HEK293 (cell line): ENCODE results near the gene ZNF234.

Source experiments
- CTCF ChIA-PET: fragments of 350-600 bp; formaldehyde crosslinking; extraction: SDS; loops from one replicate; lab custom pipeline; 2021; ENCODE audit warnings: antibody characterized with exemption; lab: Yijun Ruan, JAX
- POLR2A ChIA-PET: fragments of 300-600 bp; formaldehyde crosslinking; extraction: SDS; loops from one replicate; lab custom pipeline; 2020; ENCODE audit warnings: antibody characterized with exemption, inconsistent platforms; lab: Yijun Ruan, JAX
- H3K27ac ChIP-seq: fragments of 200-500 bp; sonication (Bioruptor generic); 2 replicates; pipeline ENCODE4 v1.5.1; 2014; ENCODE audit warnings: low read depth, low read length, control low read depth, inconsistent platforms; ENCODE audit errors: extremely low read depth
- H3K36me3 ChIP-seq, 2 experiments: fragments of 200-500 bp in 1 of 2; sonication (Bioruptor generic) in 1 of 2; 1 replicate in 1 of 2; 2 replicates in 1 of 2; pipeline ENCODE4 v1.5.1; 2014 to 2017; ENCODE audit warnings: inconsistent platforms in 2 of 2, low read length in 2 of 2; ENCODE audit not compliant: control insufficient read depth in 2 of 2, insufficient read depth in 1 of 2
- H3K4me1 ChIP-seq: fragments of 200-500 bp; sonication (Bioruptor generic); 2 replicates; pipeline ENCODE4 v1.5.1; 2014; ENCODE audit warnings: mild to moderate bottlenecking, low read length, inconsistent platforms; ENCODE audit not compliant: control insufficient read depth, insufficient read depth
- H3K4me3 ChIP-seq: 2 replicates; pipeline ENCODE4 v1.5.1; 2011; ENCODE audit warnings: low read depth, mild to moderate bottlenecking, control low read depth, low read length, moderate library complexity
- H3K9me3 ChIP-seq: fragments of 200-500 bp; sonication (Bioruptor generic); 2 replicates; pipeline ENCODE4 v1.5.1; 2014; ENCODE audit warnings: low read depth, low read length, inconsistent platforms; ENCODE audit not compliant: control insufficient read depth, insufficient read depth
- IKZF3 ChIP-seq: fragments of 450-650 bp; IDR thresholded peaks from 2 replicates; pipeline ENCODE4 v1.5.0; 2018; ENCODE audit warnings: missing biosample characterization, mild to moderate bottlenecking, missing genetic modification characterization, moderate library complexity
- MYNN ChIP-seq: fragments of 450-650 bp; formaldehyde crosslinking; IDR thresholded peaks from 2 replicates; pipeline ENCODE4 v1.5.1; 2016; ENCODE audit warnings: missing biosample characterization, missing genetic modification characterization, borderline replicate concordance
- PRDM1 ChIP-seq: fragments of 450-650 bp; formaldehyde crosslinking; IDR thresholded peaks from 2 replicates; pipeline ENCODE4; 2016; ENCODE audit warnings: missing biosample characterization, missing genetic modification characterization
- REST ChIP-seq: fragments of 450-650 bp; formaldehyde crosslinking; IDR thresholded peaks from 2 replicates; pipeline ENCODE4 v1.5.1; 2016; ENCODE audit warnings: missing biosample characterization, missing genetic modification characterization
- ZBTB10 ChIP-seq: fragments of 450-650 bp; formaldehyde crosslinking; IDR thresholded peaks from 2 replicates; pipeline ENCODE4 v1.5.1; 2016; ENCODE audit warnings: missing biosample characterization, missing genetic modification characterization
- ZBTB11 ChIP-seq: fragments of 450-650 bp; formaldehyde crosslinking; conservative IDR thresholded peaks from 2 replicates; pipeline ENCODE4 v1.5.1; 2016; ENCODE audit warnings: low read depth, missing biosample characterization, missing genetic modification characterization
- ZNF10 ChIP-seq: fragments of 450-650 bp; formaldehyde crosslinking; IDR thresholded peaks from 2 replicates; pipeline ENCODE4 v1.5.1; 2017; ENCODE audit warnings: missing biosample characterization, missing genetic modification characterization
- ZNF175 ChIP-seq: fragments of 450-650 bp; formaldehyde crosslinking; IDR thresholded peaks from 2 replicates; pipeline ENCODE4 v1.5.1; 2016; ENCODE audit warnings: missing biosample characterization, missing genetic modification characterization
- ZNF18 ChIP-seq: fragments of 450-650 bp; formaldehyde crosslinking; IDR thresholded peaks from 2 replicates; pipeline ENCODE4 v1.5.1; 2016; ENCODE audit warnings: missing biosample characterization, missing genetic modification characterization
- ZNF184 ChIP-seq: fragments of 450-650 bp; IDR thresholded peaks from 2 replicates; pipeline ENCODE4 v1.5.1; 2018; ENCODE audit warnings: missing biosample characterization, mild to moderate bottlenecking, missing genetic modification characterization
- ZNF214 ChIP-seq: fragments of 450-650 bp; formaldehyde crosslinking; IDR thresholded peaks from 2 replicates; pipeline ENCODE4 v1.5.1; 2017; ENCODE audit warnings: missing biosample characterization, mild to moderate bottlenecking, missing genetic modification characterization, borderline replicate concordance
- ZNF23 ChIP-seq: fragments of 450-650 bp; formaldehyde crosslinking; IDR thresholded peaks from 2 replicates; pipeline ENCODE4 v1.5.1; 2016; ENCODE audit warnings: missing biosample characterization, missing genetic modification characterization, borderline replicate concordance
- ZNF26 ChIP-seq: fragments of 450-650 bp; formaldehyde crosslinking; IDR thresholded peaks from 2 replicates; pipeline ENCODE4 v1.5.1; 2016; ENCODE audit warnings: missing biosample characterization, missing genetic modification characterization
- ZNF292 ChIP-seq: fragments of 450-650 bp; formaldehyde crosslinking; IDR thresholded peaks from 2 replicates; pipeline ENCODE4 v1.5.1; 2016; ENCODE audit warnings: low read depth, missing biosample characterization, missing genetic modification characterization, borderline replicate concordance
- ZNF521 ChIP-seq: fragments of 450-650 bp; formaldehyde crosslinking; IDR thresholded peaks from 2 replicates; pipeline ENCODE4 v1.5.1; 2017; ENCODE audit warnings: missing biosample characterization, mild to moderate bottlenecking, missing genetic modification characterization
- ZNF555 ChIP-seq: fragments of 450-650 bp; formaldehyde crosslinking; conservative IDR thresholded peaks from 2 replicates; pipeline ENCODE4 v1.5.1; 2017; ENCODE audit warnings: missing biosample characterization, mild to moderate bottlenecking, missing genetic modification characterization, inconsistent platforms
- ZNF658 ChIP-seq: fragments of 450-650 bp; formaldehyde crosslinking; IDR thresholded peaks from 2 replicates; pipeline ENCODE4; 2016; ENCODE audit warnings: missing biosample characterization, missing genetic modification characterization
- ZNF660 ChIP-seq: fragments of 450-650 bp; IDR thresholded peaks from 2 replicates; pipeline ENCODE4 v1.5.1; 2018; ENCODE audit warnings: missing biosample characterization, mild to moderate bottlenecking, missing genetic modification characterization
- ZSCAN5A ChIP-seq: fragments of 450-650 bp; formaldehyde crosslinking; IDR thresholded peaks from 2 replicates; pipeline ENCODE4 v1.5.1; 2016; ENCODE audit warnings: missing biosample characterization, missing genetic modification characterization

The ZNF234 gene

GRCh38 chr19:44131955-44132354, 9.4 kb upstream of the ZNF234 start (continued):
- TF ChIP-seq ZNF18 (tag by site-specific recombination), result no peak

GRCh38 chr19:44142059-44142433, 692 bp downstream of the ZNF234 start:
- CTCF ChIA-PET, result interaction anchor here (0.5 to 0.7 kb wide), 2 partner anchors 11 to 474 kb away, joined by 3 read pairs; no protein-coding TSS in a partner anchor
- POLR2A ChIA-PET, result interaction anchor here (0.9 to 2.2 kb wide), 3 partner anchors 22 to 474 kb away, joined by 3 to 14 read pairs (median 3); partner anchors contain the start of genes ZNF226 and ZNF45
- peak overlapping the region; percentile 56 for H3K4me3 ChIP-seq
- peaks cover 25 to 47% of the 10 kb centered on the region in 2 experiments for H3K36me3 ChIP-seq
- H3K27ac ChIP-seq, result peak overlapping the region; percentile 71; the same call in 1 of the 2 replicates
- peaks cover 19% of the 10 kb centered on the region for H3K4me1 ChIP-seq
- H3K9me3 ChIP-seq, result no peaks in the 10 kb centered on the region
- TF ChIP-seq PRDM1 (tag by site-specific recombination) (peak; percentile 81), ZNF184 (no peak), ZSCAN5A (tag by site-specific recombination) (0 out of 2 replicates have a peak, but pooled peaks have one; percentile 1), ZNF23 (tag by site-specific recombination) (no peak), ZBTB11 (peak; percentile 85), ZNF10 (tag by site-specific recombination) (0 out of 2 replicates have a peak, but pooled peaks have one; percentile 7), ZNF175 (no peak), ZBTB10 (tag by site-specific recombination) (no peak), IKZF3 (peak; percentile 66; the same call in 1 of the 2 replicates), ZNF26 (no peak), REST (peak; percentile 40; the same call in 1 of the 2 replicates), ZNF521 (no peak), ZNF658 (tag by site-specific recombination) (no peak), MYNN (no peak), ZNF292 (tag by site-specific recombination) (no peak), ZNF660 (tag by site-specific recombination) (0 out of 2 replicates have a peak, but pooled peaks have one; percentile 12), ZNF214 (0 out of 2 replicates have a peak, but pooled peaks have one; percentile 44), ZNF555 (tag by site-specific recombination) (no peak)
